HEK293 (cell line): ENCODE data around the gene CLDN7.

Experiments
- ELK4 ChIP-seq: IDR thresholded peaks from 2 replicates; pipeline ENCODE4 v1.6.1; 2011; ENCODE audit warnings: mild to moderate bottlenecking, low read depth, low read length, borderline replicate concordance
- FEZF1 ChIP-seq: fragments of 450-650 bp; formaldehyde crosslinking; IDR thresholded peaks from 2 replicates; pipeline ENCODE4 v1.5.1; 2016; ENCODE audit warnings: missing biosample characterization, missing genetic modification characterization
- GLIS2 ChIP-seq: fragments of 450-650 bp; formaldehyde crosslinking; IDR thresholded peaks from 2 replicates; pipeline ENCODE4 v1.5.1; 2016; ENCODE audit warnings: missing biosample characterization, missing genetic modification characterization
- KLF16 ChIP-seq: fragments of 450-650 bp; formaldehyde crosslinking; IDR thresholded peaks from 2 replicates; pipeline ENCODE4 v1.5.1; 2017; ENCODE audit warnings: missing biosample characterization, missing genetic modification characterization
- SETDB1 ChIP-seq: IDR thresholded peaks from one replicate; pipeline ENCODE4 v1.6.1; 2017; ENCODE audit warnings: mild to moderate bottlenecking, low read length, moderate library complexity, mixed read lengths; ENCODE audit not compliant: insufficient read length
- ZBTB10 ChIP-seq: fragments of 450-650 bp; formaldehyde crosslinking; IDR thresholded peaks from 2 replicates; pipeline ENCODE4 v1.5.1; 2016; ENCODE audit warnings: missing biosample characterization, missing genetic modification characterization
- ZBTB48 ChIP-seq: fragments of 450-650 bp; formaldehyde crosslinking; IDR thresholded peaks from 2 replicates; pipeline ENCODE4 v1.5.1; 2016; ENCODE audit warnings: missing biosample characterization, missing genetic modification characterization
- ZNF132 ChIP-seq: fragments of 450-650 bp; formaldehyde crosslinking; IDR thresholded peaks from 2 replicates; pipeline ENCODE4 v1.5.1; 2017; ENCODE audit warnings: missing biosample characterization, missing genetic modification characterization, borderline replicate concordance
- ZNF221 ChIP-seq: fragments of 450-650 bp; formaldehyde crosslinking; IDR thresholded peaks from 2 replicates; pipeline ENCODE4 v1.5.1; 2017; ENCODE audit warnings: missing biosample characterization, missing genetic modification characterization, borderline replicate concordance
- ZNF274 ChIP-seq, 2 experiments: fragments of 200-500 bp in 1 of 2; fragments of 450-650 bp in 1 of 2; sonication (Bioruptor generic) in 1 of 2; formaldehyde crosslinking in 1 of 2; IDR thresholded peaks; 2 replicates each; pipeline versions ENCODE4 v1.5.1 to v1.6.1; 2014 to 2016; ENCODE audit warnings: borderline replicate concordance in 1 of 2, inconsistent platforms in 1 of 2, low read length in 1 of 2, missing biosample characterization in 1 of 2, missing genetic modification characterization in 1 of 2
- ZNF302 ChIP-seq: fragments of 450-650 bp; formaldehyde crosslinking; IDR thresholded peaks from 2 replicates; pipeline ENCODE4 v1.5.1; 2016; ENCODE audit warnings: missing biosample characterization, missing genetic modification characterization, low read depth
- ZNF324 ChIP-seq: fragments of 450-650 bp; formaldehyde crosslinking; IDR thresholded peaks from 2 replicates; pipeline ENCODE4 v1.5.1; 2016; ENCODE audit warnings: missing biosample characterization, missing genetic modification characterization
- ZNF350 ChIP-seq: fragments of 450-650 bp; formaldehyde crosslinking; IDR thresholded peaks from 2 replicates; pipeline ENCODE4 v1.5.0; 2017; ENCODE audit warnings: missing biosample characterization, mild to moderate bottlenecking, missing genetic modification characterization
- ZNF398 ChIP-seq: fragments of 450-650 bp; formaldehyde crosslinking; IDR thresholded peaks from 2 replicates; pipeline ENCODE4 v1.5.1; 2017; ENCODE audit warnings: missing biosample characterization, missing genetic modification characterization
- ZNF510 ChIP-seq: fragments of 450-650 bp; formaldehyde crosslinking; IDR thresholded peaks from 2 replicates; pipeline ENCODE4 v1.5.1; 2018; ENCODE audit warnings: mild to moderate bottlenecking, missing genetic modification characterization, missing biosample characterization; ENCODE audit not compliant: insufficient replicate concordance
- ZNF513 ChIP-seq: fragments of 450-650 bp; IDR thresholded peaks from 2 replicates; pipeline ENCODE4 v1.5.1; 2018; ENCODE audit warnings: missing biosample characterization, missing genetic modification characterization
- ZNF549 ChIP-seq: fragments of 450-650 bp; IDR thresholded peaks from 2 replicates; pipeline ENCODE4 v1.5.1; 2018; ENCODE audit warnings: missing biosample characterization, missing genetic modification characterization, mild to moderate bottlenecking, inconsistent platforms, moderate library complexity
- ZNF560 ChIP-seq: fragments of 450-650 bp; formaldehyde crosslinking; IDR thresholded peaks from 2 replicates; pipeline ENCODE4 v1.5.1; 2017; ENCODE audit warnings: missing biosample characterization, missing genetic modification characterization, borderline replicate concordance
- ZNF600 ChIP-seq: fragments of 450-650 bp; formaldehyde crosslinking; IDR thresholded peaks from 2 replicates; pipeline ENCODE4 v1.5.1; 2016; ENCODE audit warnings: missing biosample characterization, missing genetic modification characterization
- ZNF626 ChIP-seq: fragments of 450-650 bp; sonication (Bioruptor Pico); formaldehyde crosslinking; IDR thresholded peaks from 2 replicates; pipeline ENCODE4 v1.5.1; 2018; ENCODE audit warnings: missing biosample characterization, missing genetic modification characterization, inconsistent platforms
- ZNF658 ChIP-seq: fragments of 450-650 bp; formaldehyde crosslinking; IDR thresholded peaks from 2 replicates; pipeline ENCODE4; 2016; ENCODE audit warnings: missing biosample characterization, missing genetic modification characterization
- ZNF792 ChIP-seq: fragments of 450-650 bp; formaldehyde crosslinking; IDR thresholded peaks from 2 replicates; pipeline ENCODE4 v1.5.1; 2016; ENCODE audit warnings: missing biosample characterization, missing genetic modification characterization
- ZSCAN23 ChIP-seq: fragments of 450-650 bp; formaldehyde crosslinking; IDR thresholded peaks from 2 replicates; pipeline ENCODE4 v1.5.1; 2016; ENCODE audit warnings: missing biosample characterization, missing genetic modification characterization
- ZSCAN5A ChIP-seq: fragments of 450-650 bp; formaldehyde crosslinking; IDR thresholded peaks from 2 replicates; pipeline ENCODE4 v1.5.1; 2016; ENCODE audit warnings: missing biosample characterization, missing genetic modification characterization
- TF ChIP-seq, protein P1 (sequence below): fragments of 450-650 bp; formaldehyde crosslinking; IDR thresholded peaks from 2 replicates; pipeline ENCODE4 v1.5.1; 2016; ENCODE audit warnings: missing biosample characterization, missing genetic modification characterization, borderline replicate concordance
- TF ChIP-seq, protein P2 (sequence below): fragments of 450-650 bp; formaldehyde crosslinking; IDR thresholded peaks from 2 replicates; pipeline ENCODE4 v1.5.1; 2016; ENCODE audit warnings: missing biosample characterization, missing genetic modification characterization

CLDN7 gene

GRCh38 chr17:7252176-7253043, 9.9 kb downstream of the CLDN7 start, which contains the start of gene ELP5 (continued):
- TF ChIP-seq GLIS2 (tag by site-specific recombination) (peak; percentile 99), ZNF350 (tag by site-specific recombination) (no peak), ZSCAN23 (peak; percentile 77), ZNF324 (tag by site-specific recombination) (peak; percentile 70), ZNF221 (no peak), ZNF274 (IDR thresholded peaks at IDR 0.05; ENCODE audit: low read length) (no peak), ZNF274 (tag by site-specific recombination; IDR thresholded peaks at IDR 0.05; ENCODE audit: borderline replicate concordance) (no peak), ZNF658 (tag by site-specific recombination) (no peak), ZNF513 (peak; percentile 73), KLF16 (peak; percentile 84; the same call in 1 of the 2 replicates), ZNF398 (peak; percentile 27; the same call in 1 of the 2 replicates), ZNF600 (peak; percentile 97), ZNF132 (no peak), ZNF560 (tag by site-specific recombination) (no peak), ZBTB48 (peak; percentile 93), ELK4 (no peak; the same call in 1 of the 2 replicates), SETDB1 (no peak), ZBTB10 (peak; percentile 97), ZNF302 (tag by site-specific recombination) (no peak), ZNF510 (tag by site-specific recombination) (no peak), FEZF1 (tag by site-specific recombination) (peak; percentile 21; the same call in 1 of the 2 replicates), ZNF626 (tag by site-specific recombination) (no peak), ZNF792 (tag by site-specific recombination) (no peak), ZNF549 (no peak), ZSCAN5A (peak; percentile 78)
- TF ChIP-seq, protein P1, sequence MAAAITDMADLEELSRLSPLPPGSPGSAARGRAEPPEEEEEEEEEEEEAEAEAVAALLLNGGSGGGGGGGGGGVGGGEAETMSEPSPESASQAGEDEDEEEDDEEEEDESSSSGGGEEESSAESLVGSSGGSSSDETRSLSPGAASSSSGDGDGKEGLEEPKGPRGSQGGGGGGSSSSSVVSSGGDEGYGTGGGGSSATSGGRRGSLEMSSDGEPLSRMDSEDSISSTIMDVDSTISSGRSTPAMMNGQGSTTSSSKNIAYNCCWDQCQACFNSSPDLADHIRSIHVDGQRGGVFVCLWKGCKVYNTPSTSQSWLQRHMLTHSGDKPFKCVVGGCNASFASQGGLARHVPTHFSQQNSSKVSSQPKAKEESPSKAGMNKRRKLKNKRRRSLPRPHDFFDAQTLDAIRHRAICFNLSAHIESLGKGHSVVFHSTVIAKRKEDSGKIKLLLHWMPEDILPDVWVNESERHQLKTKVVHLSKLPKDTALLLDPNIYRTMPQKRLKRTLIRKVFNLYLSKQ (tag by site-specific recombination), result no peak
- TF ChIP-seq, protein P2, sequence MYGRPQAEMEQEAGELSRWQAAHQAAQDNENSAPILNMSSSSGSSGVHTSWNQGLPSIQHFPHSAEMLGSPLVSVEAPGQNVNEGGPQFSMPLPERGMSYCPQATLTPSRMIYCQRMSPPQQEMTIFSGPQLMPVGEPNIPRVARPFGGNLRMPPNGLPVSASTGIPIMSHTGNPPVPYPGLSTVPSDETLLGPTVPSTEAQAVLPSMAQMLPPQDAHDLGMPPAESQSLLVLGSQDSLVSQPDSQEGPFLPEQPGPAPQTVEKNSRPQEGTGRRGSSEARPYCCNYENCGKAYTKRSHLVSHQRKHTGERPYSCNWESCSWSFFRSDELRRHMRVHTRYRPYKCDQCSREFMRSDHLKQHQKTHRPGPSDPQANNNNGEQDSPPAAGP, result peak; percentile 88
